Adrenal gland (tissue), 5 donors: ENCODE data around the gene KRT77.

ENCODE experiments used
- CTCF ChIP-seq, 6 experiments: fragments of 450-650 bp in 4 of 6; fragments of 200-600 bp in 2 of 6; sonication (generic) in 1 of 6; IDR thresholded peaks; 1 replicate in 5 of 6; 2 replicates in 1 of 6; pipeline versions ENCODE4 v1.5.1 to v1.8.0; 2016 to 2021; ENCODE audit warnings: antibody characterized with exemption in 6 of 6, mild to moderate bottlenecking in 2 of 6, moderate library complexity in 1 of 6
- POLR2A ChIP-seq, 2 donors: fragments of 450-650 bp; IDR thresholded peaks; one replicate each; pipeline ENCODE4 v1.6.1; 2017; ENCODE audit warnings: antibody characterized with exemption in 2 of 2, mild to moderate bottlenecking in 2 of 2, moderate library complexity in 1 of 2
- donor health status: DM: no; HTN: no; CAD: no.

GRCh38 chr12:52701281-52701680 lies 2.0 kb downstream of the KRT77 start:
- TF ChIP-seq CTCF (IDR thresholded peaks at IDR 0.05) (no peak), POLR2A (IDR thresholded peaks at IDR 0.05) (no peak)
